Progenitor cell of endocrine pancreas (in vitro differentiated cells): ENCODE data around the gene PBX1. TPM values are rescaled to one million over a fixed set of nuclear protein-coding genes. Genes with fewer than 3 reads are reported as not detected.

ENCODE experiments used
- DNase-seq: peaks from one replicate; pipeline ENCODE4 v3.0.0; 2021; ENCODE audit warnings: low spot score; ENCODE audit not compliant: unreplicated experiment
- H3K27ac Mint-ChIP-seq: 2 replicates; pipeline ENCODE4 v1.8.0; 2021; ENCODE audit warnings: mild to moderate bottlenecking, moderate library complexity, mixed read lengths
- H3K27me3 Mint-ChIP-seq: 2 replicates; pipeline ENCODE4 v1.8.0; 2021; ENCODE audit warnings: mixed read lengths
- H3K36me3 Mint-ChIP-seq: 2 replicates; pipeline ENCODE4 v1.8.0; 2022; ENCODE audit warnings: mixed read lengths; ENCODE audit not compliant: insufficient read depth
- H3K4me1 Mint-ChIP-seq: 2 replicates; pipeline ENCODE4 v1.8.0; 2021; ENCODE audit warnings: low read depth, mixed read lengths
- H3K4me3 Mint-ChIP-seq: 2 replicates; pipeline ENCODE4 v1.8.0; 2021; ENCODE audit warnings: low read depth, mild to moderate bottlenecking, moderate library complexity, mixed read lengths
- H3K9me3 Mint-ChIP-seq: 2 replicates; pipeline ENCODE4 v1.8.0; 2021; ENCODE audit warnings: low read depth, mixed read lengths
- CTCF ChIP-seq: fragments of 200-600 bp; sonication (generic); IDR thresholded peaks from one replicate; pipeline ENCODE4 v1.5.0; 2021; ENCODE audit warnings: antibody characterized with exemption, mild to moderate bottlenecking; ENCODE audit not compliant: unreplicated experiment
- total RNA-seq: library from RNA; stranded (reverse); gene quantifications from 2 replicates; pipeline ENCODE4 v1.2.1, GENCODE V29; 2021

Gene PBX1
- total RNA-seq, 1 donor from 2014 or later = 205 TPM

- no peak for DNase-seq
- Mint-ChIP-seq H3K4me1 (peaks cover 2% of the 10 kb centered on the region), H3K9me3 (no peaks in the 10 kb centered on the region), H3K27me3 (peaks cover 2% of the 10 kb centered on the region), H3K36me3 (no peaks in the 10 kb centered on the region), H3K4me3 (no peak overlapping the region), H3K27ac (no peak overlapping the region)
- no peak for TF ChIP-seq CTCF
Observed at GRCh38 chr1:164880199-164880598, 321.2 kb downstream of the PBX1 start.

- peaks cover 1% of the 10 kb centered on the region for H3K36me3 Mint-ChIP-seq
- H3K27me3 Mint-ChIP-seq = peaks cover 2% of the 10 kb centered on the region
- DNase-seq = no peak
- H3K27ac Mint-ChIP-seq = no peak overlapping the region
- no peak for TF ChIP-seq CTCF
- H3K9me3 Mint-ChIP-seq = no peaks in the 10 kb centered on the region
- no peak overlapping the region for H3K4me3 Mint-ChIP-seq
- peaks cover 2% of the 10 kb centered on the region for H3K4me1 Mint-ChIP-seq
Observed at GRCh38 chr1:164880644-164881043, 321.7 kb downstream of the PBX1 start.

- Mint-ChIP-seq H3K27me3 (peaks cover 2% of the 10 kb centered on the region), H3K36me3 (peaks cover 8% of the 10 kb centered on the region), H3K9me3 (peaks cover 3% of the 10 kb centered on the region), H3K4me1 (no peaks in the 10 kb centered on the region), H3K27ac (no peak overlapping the region), H3K4me3 (no peak overlapping the region)
- no peak for DNase-seq
- no peak for TF ChIP-seq CTCF
Observed at GRCh38 chr1:164885311-164885710, 326.3 kb downstream of the PBX1 start.

GRCh38 chr1:164886101-164886500, 327.1 kb downstream of the PBX1 start:
- Mint-ChIP-seq H3K4me1 (no peaks in the 10 kb centered on the region), H3K27me3 (peaks cover 2% of the 10 kb centered on the region), H3K4me3 (no peak overlapping the region), H3K36me3 (peaks cover 8% of the 10 kb centered on the region), H3K9me3 (peaks cover 3% of the 10 kb centered on the region), H3K27ac (no peak overlapping the region)
- DNase-seq = no peak
- TF ChIP-seq CTCF = no peak

GRCh38 chr1:164891615-164892014, 332.6 kb downstream of the PBX1 start:
- Mint-ChIP-seq H3K27me3 (no peaks in the 10 kb centered on the region), H3K36me3 (peaks cover 3% of the 10 kb centered on the region), H3K27ac (no peak overlapping the region), H3K4me1 (no peaks in the 10 kb centered on the region), H3K4me3 (no peak overlapping the region), H3K9me3 (no peaks in the 10 kb centered on the region)
- TF ChIP-seq CTCF = no peak
- no peak for DNase-seq
